OCI-LY1 (cell line): Measurements from ENCODE around the gene RAPGEF5.

Experiments used
- EZH2 ChIP-seq: fragments of 200-600 bp; sonication (generic), shearing (Covaris generic); IDR thresholded peaks from 2 replicates; pipeline ENCODE4 v1.8.0; 2017; ENCODE audit warnings: borderline replicate concordance, mixed run types, mild to moderate bottlenecking, antibody characterized with exemption, low read length, moderate library complexity, mixed read lengths
- TF ChIP-seq, protein P1 (sequence below): fragments of 200-600 bp; sonication (generic), shearing (Covaris generic); IDR thresholded peaks from 2 replicates; pipeline ENCODE4 v1.5.1; 2017; ENCODE audit warnings: mild to moderate bottlenecking, antibody characterized with exemption, low read length, moderate library complexity, mixed read lengths

DNA sequence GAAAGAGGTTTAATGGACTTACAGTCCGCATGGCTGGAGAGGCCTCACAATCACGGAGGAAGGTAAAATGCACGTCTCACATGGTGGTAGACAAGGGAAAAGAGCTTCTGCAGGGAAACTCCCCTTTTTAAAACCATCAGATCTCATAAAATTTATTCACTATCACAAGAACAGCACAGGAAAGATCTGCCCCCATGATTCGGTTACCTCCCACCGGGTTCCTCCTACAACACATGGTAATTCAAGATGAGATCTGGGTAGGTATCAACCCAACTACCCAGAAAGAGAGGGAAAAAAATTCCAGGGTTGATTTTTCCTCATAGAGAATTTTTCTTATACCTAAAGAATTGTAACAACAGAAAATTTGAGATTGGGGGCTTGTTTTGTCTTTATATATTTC lies 13.9 kb downstream of the RAPGEF5 start:
- TF ChIP-seq, protein P1, sequence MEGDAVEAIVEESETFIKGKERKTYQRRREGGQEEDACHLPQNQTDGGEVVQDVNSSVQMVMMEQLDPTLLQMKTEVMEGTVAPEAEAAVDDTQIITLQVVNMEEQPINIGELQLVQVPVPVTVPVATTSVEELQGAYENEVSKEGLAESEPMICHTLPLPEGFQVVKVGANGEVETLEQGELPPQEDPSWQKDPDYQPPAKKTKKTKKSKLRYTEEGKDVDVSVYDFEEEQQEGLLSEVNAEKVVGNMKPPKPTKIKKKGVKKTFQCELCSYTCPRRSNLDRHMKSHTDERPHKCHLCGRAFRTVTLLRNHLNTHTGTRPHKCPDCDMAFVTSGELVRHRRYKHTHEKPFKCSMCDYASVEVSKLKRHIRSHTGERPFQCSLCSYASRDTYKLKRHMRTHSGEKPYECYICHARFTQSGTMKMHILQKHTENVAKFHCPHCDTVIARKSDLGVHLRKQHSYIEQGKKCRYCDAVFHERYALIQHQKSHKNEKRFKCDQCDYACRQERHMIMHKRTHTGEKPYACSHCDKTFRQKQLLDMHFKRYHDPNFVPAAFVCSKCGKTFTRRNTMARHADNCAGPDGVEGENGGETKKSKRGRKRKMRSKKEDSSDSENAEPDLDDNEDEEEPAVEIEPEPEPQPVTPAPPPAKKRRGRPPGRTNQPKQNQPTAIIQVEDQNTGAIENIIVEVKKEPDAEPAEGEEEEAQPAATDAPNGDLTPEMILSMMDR = no peak
- TF ChIP-seq EZH2 = no peak
